ENCODE measurements around the gene VANGL2.
A peak's percentile ranks its signal among the peaks of the same experiment; 100 is the strongest.

Gene VANGL2

GRCh38 chr1:160411271-160412027, 11.1 kb downstream of the VANGL2 start:
- no peak overlapping the region for H3K4me3 ChIP-seq (ENCODE audit: low read depth, low read length)
- DNase-seq (ENCODE audit: low read depth), result no peak
- peak; percentile 20 for TF ChIP-seq CTCF (conservative IDR thresholded peaks at IDR 0.05; ENCODE audit: low read depth, low read length)

GRCh38 chr1:160412028-160412362, 11.6 kb downstream of the VANGL2 start:
- no peak for TF ChIP-seq CTCF (conservative IDR thresholded peaks at IDR 0.05; ENCODE audit: low read depth, low read length)
- DNase-seq (ENCODE audit: low read depth), result no peak
- H3K4me3 ChIP-seq (ENCODE audit: low read depth, low read length), result no peak overlapping the region

GRCh38 chr1:160413716-160414115, 13.4 kb downstream of the VANGL2 start:
- no peak overlapping the region for H3K4me3 ChIP-seq (ENCODE audit: low read depth, low read length)
- DNase-seq (ENCODE audit: low read depth), result no peak
- TF ChIP-seq CTCF (conservative IDR thresholded peaks at IDR 0.05; ENCODE audit: low read depth, low read length), result no peak

GRCh38 chr1:160414881-160415280, 14.5 kb downstream of the VANGL2 start:
- no peak for TF ChIP-seq CTCF (conservative IDR thresholded peaks at IDR 0.05; ENCODE audit: low read depth, low read length)
- DNase-seq (ENCODE audit: low read depth), result no peak
- no peak overlapping the region for H3K4me3 ChIP-seq (ENCODE audit: low read depth, low read length)

- no peak overlapping the region for H3K4me3 ChIP-seq (ENCODE audit: low read depth, low read length)
- no peak for TF ChIP-seq CTCF (conservative IDR thresholded peaks at IDR 0.05; ENCODE audit: low read depth, low read length)
Measured at GRCh38 chr1:160415696-160416290, 15.4 kb downstream of the VANGL2 start.

GRCh38 chr1:160416369-160416768, 16.0 kb downstream of the VANGL2 start:
- DNase-seq (ENCODE audit: low read depth), result peak; percentile 58
- TF ChIP-seq CTCF (conservative IDR thresholded peaks at IDR 0.05; ENCODE audit: low read depth, low read length), result peak; percentile 65
- H3K4me3 ChIP-seq (ENCODE audit: low read depth, low read length), result no peak overlapping the region

More at GRCh38 chr1:160415696-160416290, 15.4 kb downstream of the VANGL2 start:
- no peak for DNase-seq (ENCODE audit: low read depth)

GRCh38 chr1:160418483-160418882, 18.1 kb downstream of the VANGL2 start:
- no peak for TF ChIP-seq CTCF (conservative IDR thresholded peaks at IDR 0.05; ENCODE audit: low read depth, low read length)
- DNase-seq (ENCODE audit: low read depth), result no peak
- no peak overlapping the region for H3K4me3 ChIP-seq (ENCODE audit: low read depth, low read length)
